HG02943 (cell line): ENCODE results near the gene TCF23.
"Not testable (repeated sequence)": the region's sequence is repeated elsewhere in the genome, so short reads cannot be mapped to it uniquely, and the experiment has no call there.

Source experiments
- ATAC-seq: cut with Tn5 transposase; IDR thresholded peaks from one replicate; pipeline ENCODE4 v1.9.1; 2021; ENCODE audit warnings: mild to moderate bottlenecking, low read depth, moderate library complexity; ENCODE audit not compliant: unreplicated experiment

Gene TCF23

GRCh38 chr2:27152102-27152795 is 3.4 kb downstream of the TCF23 start:
- ATAC-seq = no peak

GRCh38 chr2:27152796-27153464 is 4.1 kb downstream of the TCF23 start:
- no peak for ATAC-seq

DNA sequence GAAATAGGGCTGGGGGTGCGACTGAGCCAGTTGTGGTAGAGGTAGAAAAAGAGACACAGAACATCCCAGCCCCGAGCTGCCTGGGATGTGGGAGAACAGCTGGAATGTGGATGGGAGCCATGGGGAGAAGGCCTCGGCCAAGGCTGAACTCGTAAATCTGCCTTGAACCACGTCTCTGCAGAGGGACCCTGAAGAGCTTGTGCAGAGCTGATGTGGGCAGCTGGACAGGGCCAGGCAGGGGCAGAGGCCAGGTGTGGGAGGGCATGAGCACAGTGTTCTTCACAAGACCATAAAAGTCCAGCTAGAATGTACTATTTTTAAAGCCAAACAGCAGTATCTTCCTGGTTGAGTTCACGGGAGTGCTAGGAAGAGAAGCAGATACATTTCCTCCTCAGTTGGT is 5.7 kb downstream of the TCF23 start:
- no peak for ATAC-seq

GRCh38 chr2:27155069-27155520 is 6.3 kb downstream of the TCF23 start:
- ATAC-seq = no peak

DNA sequence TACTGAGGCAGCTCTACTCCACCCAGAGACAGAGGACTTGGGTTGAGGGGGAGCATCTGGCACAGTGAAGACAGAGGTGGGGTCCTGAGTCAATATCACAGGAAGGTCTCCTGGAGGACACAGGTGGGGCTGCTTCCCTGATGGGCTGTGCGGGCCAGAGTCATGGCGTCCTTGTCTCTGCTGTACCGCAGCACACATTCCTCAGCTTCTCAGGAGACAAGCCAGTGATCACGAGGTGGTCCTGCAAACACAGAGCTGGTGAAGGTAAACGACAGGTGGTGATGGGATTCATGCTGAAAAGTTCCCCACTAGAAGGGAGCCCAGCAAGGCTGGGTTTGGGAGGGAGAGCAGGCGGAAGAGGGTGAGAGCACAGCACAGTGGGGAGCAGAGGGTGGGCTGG is 9.7 kb downstream of the TCF23 start:
- ATAC-seq = no peak

DNA sequence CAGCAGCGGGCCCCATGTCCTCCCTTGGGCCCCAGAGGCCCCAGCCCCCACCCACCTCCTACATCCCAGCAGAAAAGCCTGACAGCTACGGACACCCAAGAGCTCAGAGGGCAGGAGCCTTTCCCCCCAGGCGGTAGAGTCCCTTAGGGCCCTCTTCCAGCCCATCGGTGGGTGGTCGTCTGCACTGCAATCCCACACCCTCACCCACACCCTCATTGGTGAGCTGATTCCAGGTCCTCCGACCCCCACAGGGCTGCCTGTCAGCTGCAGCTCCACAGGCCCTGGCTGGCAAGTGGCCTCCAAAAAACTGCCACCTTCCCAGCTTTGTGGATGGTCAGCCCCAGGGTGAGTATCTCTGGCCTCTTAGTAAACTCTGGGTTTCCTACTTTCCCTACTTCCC is 10.5 kb downstream of the TCF23 start:
- ATAC-seq = no peak

GRCh38 chr2:27160191-27160590 is 11.4 kb downstream of the TCF23 start:
- ATAC-seq = no peak

- no peak for ATAC-seq
Observed at GRCh38 chr2:27162151-27163121, 13.6 kb downstream of the TCF23 start.

GRCh38 chr2:27164960-27165763 is 16.4 kb downstream of the TCF23 start:
- no peak for ATAC-seq

DNA sequence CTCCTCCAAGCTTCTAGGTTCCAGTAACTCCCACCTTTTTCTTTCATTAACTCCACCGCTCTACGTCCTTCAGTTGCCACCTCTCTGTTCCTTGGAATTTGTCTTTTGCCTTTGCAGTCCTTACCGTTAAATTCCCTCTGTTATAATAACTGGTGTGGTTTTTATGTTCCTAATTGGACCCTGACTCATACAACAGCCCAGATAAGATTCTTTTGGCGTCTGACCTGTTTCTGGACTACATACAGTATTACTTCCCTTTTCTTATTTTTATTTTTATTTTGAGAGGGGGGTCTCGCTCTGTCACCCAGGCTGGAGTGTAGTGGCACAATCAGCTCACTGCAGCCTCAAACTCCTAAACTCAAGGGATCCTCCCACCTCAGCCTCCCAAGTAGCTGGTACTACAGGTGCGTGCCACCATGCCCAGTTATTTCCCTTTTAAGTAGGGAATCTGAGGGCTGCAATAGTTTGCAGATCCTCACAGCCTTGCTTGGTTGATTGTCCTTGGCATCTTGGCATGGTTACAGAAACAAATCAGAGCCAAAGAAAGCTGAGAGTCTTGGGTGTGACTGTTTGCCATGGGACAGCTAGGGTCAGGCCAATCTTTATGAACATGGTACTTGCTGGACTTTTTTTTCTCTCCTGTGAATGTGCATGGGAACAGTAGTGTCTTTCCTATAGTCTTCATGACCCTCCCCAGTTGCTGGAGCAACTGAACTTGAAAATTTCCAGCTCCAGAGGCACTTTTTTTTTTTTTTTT is 22.0 kb downstream of the TCF23 start:
- ATAC-seq = no peak

GRCh38 chr2:27171351-27171848 is 22.6 kb downstream of the TCF23 start:
- ATAC-seq = no peak

DNA sequence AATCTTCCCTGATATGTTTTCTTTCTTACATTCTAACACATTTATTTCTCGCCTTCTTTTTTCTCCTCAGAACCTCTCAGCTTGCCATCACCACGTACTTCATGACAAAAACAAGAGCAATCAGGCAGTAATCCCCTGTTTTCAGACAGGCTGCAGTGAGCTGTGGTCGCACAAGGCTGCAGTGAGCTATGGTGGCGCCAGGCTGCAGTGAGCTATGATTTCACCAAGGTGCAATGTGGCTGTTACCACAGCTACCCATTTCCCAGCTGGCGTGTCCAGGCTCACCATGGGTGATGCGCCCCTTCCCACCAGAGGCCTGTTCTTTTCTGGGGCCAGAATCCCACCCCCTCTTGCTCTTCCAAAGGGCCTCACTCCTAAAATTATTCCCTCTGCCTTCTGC is 25.8 kb downstream of the TCF23 start:
- ATAC-seq = no peak

- ATAC-seq = no peak
Observed at GRCh38 chr2:27175330-27175729, 26.5 kb downstream of the TCF23 start.

DNA sequence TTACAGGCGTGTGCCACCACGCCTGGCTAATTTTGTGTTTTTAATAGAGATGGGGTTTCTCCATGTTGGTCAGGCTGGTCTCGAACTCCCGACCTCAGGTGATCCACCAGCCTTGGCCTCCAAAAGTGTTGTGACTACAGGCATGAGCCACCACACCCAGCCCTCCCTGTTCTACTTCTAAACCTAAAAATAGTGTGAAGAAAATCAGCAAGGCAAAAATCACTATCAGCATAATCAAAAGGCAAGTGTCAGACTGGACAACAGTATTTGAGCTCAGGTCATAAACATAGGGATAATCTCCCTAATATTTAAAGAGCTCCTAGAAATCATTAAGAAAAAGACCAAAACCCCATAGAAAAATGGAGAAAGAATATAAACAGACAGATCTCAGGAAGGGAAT is 27.0 kb downstream of the TCF23 start:
- ATAC-seq = not testable (repeated sequence)

DNA sequence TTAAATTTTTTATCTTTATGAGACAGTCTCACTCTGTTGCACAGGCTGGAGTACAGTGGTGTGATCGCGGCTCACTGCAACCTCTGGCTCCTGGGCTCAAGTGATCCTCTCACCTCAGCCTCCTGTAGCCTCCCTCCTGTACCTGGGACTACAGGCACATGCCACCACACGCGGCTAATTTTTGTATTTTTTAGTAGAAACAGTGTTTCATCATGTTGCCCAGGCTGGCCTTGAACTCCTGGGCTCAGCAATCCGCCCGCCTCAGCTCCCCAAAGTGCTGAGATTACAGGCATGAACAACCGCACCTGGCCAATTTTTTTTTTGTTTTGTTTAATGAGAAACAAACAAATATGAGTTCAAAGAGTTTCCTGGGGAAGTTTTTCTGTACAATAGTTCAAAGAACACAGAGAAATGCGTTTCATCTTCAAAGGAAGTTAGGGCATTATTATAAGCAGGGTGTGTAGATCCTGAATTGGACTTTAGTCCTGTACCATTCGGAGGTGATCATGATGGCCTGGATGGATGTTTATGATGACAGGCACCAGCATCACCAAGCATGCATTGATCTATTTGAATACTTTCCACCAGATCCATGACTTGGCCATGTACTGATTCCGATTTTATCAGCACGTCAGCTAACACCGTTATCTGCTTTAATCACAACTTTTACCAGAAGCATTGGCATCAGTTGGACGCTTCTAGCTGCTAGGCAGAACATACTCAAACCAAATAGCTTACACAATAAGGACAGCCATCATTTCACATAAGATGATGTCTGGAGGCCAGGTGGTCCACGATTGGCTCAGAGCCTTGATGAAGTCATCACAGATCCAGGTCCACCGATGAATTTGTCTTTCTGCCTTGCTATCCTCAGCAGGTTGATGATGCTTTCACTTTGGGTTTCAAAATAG is 28.9 kb downstream of the TCF23 start:
- no peak for ATAC-seq

DNA sequence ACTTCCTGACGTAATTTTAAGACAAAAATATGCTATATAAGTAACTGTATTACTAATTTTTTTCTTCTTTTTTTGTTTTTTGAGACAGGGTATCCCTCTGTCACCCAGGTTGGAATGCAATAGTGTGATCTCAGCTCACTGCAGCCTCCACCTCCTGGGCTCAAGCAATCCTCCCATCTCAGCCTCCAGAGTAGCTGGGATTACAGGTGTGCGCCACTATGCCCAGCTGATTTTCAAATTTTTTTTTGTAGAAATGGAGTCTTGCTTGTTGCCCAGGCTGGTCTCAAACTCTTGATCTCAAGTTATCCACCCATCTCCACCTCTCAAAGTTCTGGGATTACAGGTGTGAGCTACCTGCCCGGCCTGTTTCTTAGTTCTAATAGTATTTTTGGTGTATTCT is 29.7 kb downstream of the TCF23 start:
- ATAC-seq = no peak

- no peak for ATAC-seq
Observed at GRCh38 chr2:27179344-27180000, 30.7 kb downstream of the TCF23 start.

GRCh38 chr2:27182346-27182745 is 33.5 kb downstream of the TCF23 start:
- no peak for ATAC-seq
